ENCODE data around the gene FAM219A. TPM values are rescaled to one million over a fixed set of nuclear protein-coding genes. Genes with fewer than 3 reads are reported as not detected.

Gene FAM219A
- polyA plus RNA-seq, 1 donor = 8.6 TPM

- Histone ChIP-seq H3K27ac (ENCODE audit: low read length) (no peak overlapping the region), H3K27me3 (ENCODE audit: control insufficient read depth, insufficient read depth, low read length) (peaks cover 13% of the 10 kb centered on the region), H3K36me3 (ENCODE audit: control insufficient read depth, insufficient read depth, low read length) (no peaks in the 10 kb centered on the region), H3K9me3 (ENCODE audit: control insufficient read depth, low read depth, low read length) (no peaks in the 10 kb centered on the region), H3K4me1 (ENCODE audit: control insufficient read depth, insufficient read depth, low read length) (peaks cover 39% of the 10 kb centered on the region), H3K4me3 (ENCODE audit: low read length) (no peak overlapping the region)
- no CpG with 5 or more reads among the region's 3 CpGs for WGBS (ENCODE audit: insufficient coverage, low lambda C conversion rate)
- no peak for DNase-seq
These were observed 79.9 kb downstream of the FAM219A start for GRCh38 chr9:34378376-34379060.

GRCh38 chr9:34377404-34377746 lies 81.0 kb downstream of the FAM219A start:
- H3K4me3 ChIP-seq (ENCODE audit: low read length) = peak overlapping the region; percentile 98
- peak overlapping the region; percentile 96 for H3K27ac ChIP-seq (ENCODE audit: low read length)
- DNase-seq = peak in 1 of 2 donors; percentile 45
- H3K4me1 ChIP-seq (ENCODE audit: control insufficient read depth, insufficient read depth, low read length) = peaks cover 37% of the 10 kb centered on the region
- WGBS (ENCODE audit: insufficient coverage, low lambda C conversion rate) = 27% methylated on average over 3 of the region's 21 CpGs
- H3K27me3 ChIP-seq (ENCODE audit: control insufficient read depth, insufficient read depth, low read length) = peaks cover 19% of the 10 kb centered on the region
- H3K36me3 ChIP-seq (ENCODE audit: control insufficient read depth, insufficient read depth, low read length) = peaks cover 3% of the 10 kb centered on the region
- peaks cover 4% of the 10 kb centered on the region for H3K9me3 ChIP-seq (ENCODE audit: control insufficient read depth, low read depth, low read length)

- WGBS (ENCODE audit: insufficient coverage, low lambda C conversion rate) = no CpG with 5 or more reads among the region's 54 CpGs
- peak within 1 kb of the TSS; percentile 98 for H3K4me3 ChIP-seq (ENCODE audit: low read length)
- H3K4me1 ChIP-seq (ENCODE audit: control insufficient read depth, insufficient read depth, low read length) = peaks cover 36% of the 10 kb centered on the region
- H3K27ac ChIP-seq (ENCODE audit: low read length) = peak within 1 kb of the TSS; percentile 96
- peak; percentile 98 to 99 for DNase-seq
- H3K9me3 ChIP-seq (ENCODE audit: control insufficient read depth, low read depth, low read length) = peaks cover 10% of the 10 kb centered on the region
- peaks cover 9% of the 10 kb centered on the region for H3K36me3 ChIP-seq (ENCODE audit: control insufficient read depth, insufficient read depth, low read length)
- peaks cover 22% of the 10 kb centered on the region for H3K27me3 ChIP-seq (ENCODE audit: control insufficient read depth, insufficient read depth, low read length)
These were observed 81.6 kb downstream of the FAM219A start, which contains the start of gene MYORG for GRCh38 chr9:34376596-34377403. TSS of gene MYORG (minus strand) at chr9:34376898. CDS start at chr9:34372943, 3,955 bp downstream.

GRCh38 chr9:34375901-34376595 lies 82.3 kb downstream of the FAM219A start:
- Histone ChIP-seq H3K4me3 (ENCODE audit: low read length) (peak overlapping the region; percentile 98), H3K36me3 (ENCODE audit: control insufficient read depth, insufficient read depth, low read length) (peaks cover 17% of the 10 kb centered on the region), H3K27me3 (ENCODE audit: control insufficient read depth, insufficient read depth, low read length) (peaks cover 25% of the 10 kb centered on the region), H3K9me3 (ENCODE audit: control insufficient read depth, low read depth, low read length) (peaks cover 17% of the 10 kb centered on the region), H3K4me1 (ENCODE audit: control insufficient read depth, insufficient read depth, low read length) (peaks cover 29% of the 10 kb centered on the region), H3K27ac (ENCODE audit: low read length) (peak overlapping the region; percentile 96)
- peak; percentile 46 to 77 for DNase-seq
- no CpG with 5 or more reads among the region's 22 CpGs for WGBS (ENCODE audit: insufficient coverage, low lambda C conversion rate)

GRCh38 chr9:34374905-34375552 lies 83.3 kb downstream of the FAM219A start:
- H3K4me3 ChIP-seq (ENCODE audit: low read length) = peak overlapping the region; percentile 98
- no CpG with 5 or more reads among the region's 5 CpGs for WGBS (ENCODE audit: insufficient coverage, low lambda C conversion rate)
- peak; percentile 94 to 97 for DNase-seq

GRCh38 chr9:34374339-34374738 lies 84.0 kb downstream of the FAM219A start:
- no peak overlapping the region for H3K4me3 ChIP-seq (ENCODE audit: low read length)
- no CpG with 5 or more reads among the region's 3 CpGs for WGBS (ENCODE audit: insufficient coverage, low lambda C conversion rate)
- DNase-seq = peak in 1 of 2 donors; percentile 35
- peak overlapping the region; percentile 96 for H3K27ac ChIP-seq (ENCODE audit: low read length)
- H3K4me1 ChIP-seq (ENCODE audit: control insufficient read depth, insufficient read depth, low read length) = peaks cover 23% of the 10 kb centered on the region
- peaks cover 31% of the 10 kb centered on the region for H3K27me3 ChIP-seq (ENCODE audit: control insufficient read depth, insufficient read depth, low read length)
- peaks cover 22% of the 10 kb centered on the region for H3K9me3 ChIP-seq (ENCODE audit: control insufficient read depth, low read depth, low read length)
- H3K36me3 ChIP-seq (ENCODE audit: control insufficient read depth, insufficient read depth, low read length) = peaks cover 32% of the 10 kb centered on the region

More at GRCh38 chr9:34374905-34375552, 83.3 kb downstream of the FAM219A start:
- peaks cover 22% of the 10 kb centered on the region for H3K9me3 ChIP-seq (ENCODE audit: control insufficient read depth, low read depth, low read length)
- peaks cover 27% of the 10 kb centered on the region for H3K36me3 ChIP-seq (ENCODE audit: control insufficient read depth, insufficient read depth, low read length)
- peaks cover 34% of the 10 kb centered on the region for H3K27me3 ChIP-seq (ENCODE audit: control insufficient read depth, insufficient read depth, low read length)
- H3K27ac ChIP-seq (ENCODE audit: low read length) = peak overlapping the region; percentile 96
- H3K4me1 ChIP-seq (ENCODE audit: control insufficient read depth, insufficient read depth, low read length) = peaks cover 28% of the 10 kb centered on the region

- H3K9me3 ChIP-seq (ENCODE audit: control insufficient read depth, low read depth, low read length) = peaks cover 22% of the 10 kb centered on the region
- peaks cover 23% of the 10 kb centered on the region for H3K4me1 ChIP-seq (ENCODE audit: control insufficient read depth, insufficient read depth, low read length)
- DNase-seq = no peak
- peaks cover 37% of the 10 kb centered on the region for H3K36me3 ChIP-seq (ENCODE audit: control insufficient read depth, insufficient read depth, low read length)
- WGBS (ENCODE audit: insufficient coverage, low lambda C conversion rate) = no CpG with 5 or more reads among the region's 2 CpGs
- no peak overlapping the region for H3K4me3 ChIP-seq (ENCODE audit: low read length)
- H3K27me3 ChIP-seq (ENCODE audit: control insufficient read depth, insufficient read depth, low read length) = peaks cover 28% of the 10 kb centered on the region
- H3K27ac ChIP-seq (ENCODE audit: low read length) = peak overlapping the region; percentile 96
These were observed 84.6 kb downstream of the FAM219A start for GRCh38 chr9:34373749-34374148.

- H3K4me3 ChIP-seq (ENCODE audit: low read length) = no peak overlapping the region
- H3K27me3 ChIP-seq (ENCODE audit: control insufficient read depth, insufficient read depth, low read length) = peaks cover 28% of the 10 kb centered on the region
- no peak overlapping the region for H3K27ac ChIP-seq (ENCODE audit: low read length)
- no peak for DNase-seq
- peaks cover 22% of the 10 kb centered on the region for H3K9me3 ChIP-seq (ENCODE audit: control insufficient read depth, low read depth, low read length)
- peaks cover 23% of the 10 kb centered on the region for H3K4me1 ChIP-seq (ENCODE audit: control insufficient read depth, insufficient read depth, low read length)
- peaks cover 46% of the 10 kb centered on the region for H3K36me3 ChIP-seq (ENCODE audit: control insufficient read depth, insufficient read depth, low read length)
- WGBS (ENCODE audit: insufficient coverage, low lambda C conversion rate) = no CpG with 5 or more reads among the region's 41 CpGs
These were observed 85.8 kb downstream of the FAM219A start for GRCh38 chr9:34372467-34373011.

GRCh38 chr9:34371886-34372466 lies 86.4 kb downstream of the FAM219A start:
- Histone ChIP-seq H3K9me3 (ENCODE audit: control insufficient read depth, low read depth, low read length) (peaks cover 22% of the 10 kb centered on the region), H3K36me3 (ENCODE audit: control insufficient read depth, insufficient read depth, low read length) (peaks cover 50% of the 10 kb centered on the region)
- no CpG with 5 or more reads among the region's 60 CpGs for whole genome bisulfite sequencing (ENCODE audit: insufficient coverage, low lambda C conversion rate)

More at GRCh38 chr9:34371886-34372466, 86.4 kb downstream of the FAM219A start:
- H3K27me3 ChIP-seq (ENCODE audit: control insufficient read depth, insufficient read depth, low read length) = peaks cover 28% of the 10 kb centered on the region
- H3K27ac ChIP-seq (ENCODE audit: low read length) = no peak overlapping the region
- no peak overlapping the region for H3K4me3 ChIP-seq (ENCODE audit: low read length)
- H3K4me1 ChIP-seq (ENCODE audit: control insufficient read depth, insufficient read depth, low read length) = peaks cover 23% of the 10 kb centered on the region
- DNase-seq = no peak

All from large intestine (tissue), 3 donors.